ENCODE results near the gene PLAC1.

DNA sequence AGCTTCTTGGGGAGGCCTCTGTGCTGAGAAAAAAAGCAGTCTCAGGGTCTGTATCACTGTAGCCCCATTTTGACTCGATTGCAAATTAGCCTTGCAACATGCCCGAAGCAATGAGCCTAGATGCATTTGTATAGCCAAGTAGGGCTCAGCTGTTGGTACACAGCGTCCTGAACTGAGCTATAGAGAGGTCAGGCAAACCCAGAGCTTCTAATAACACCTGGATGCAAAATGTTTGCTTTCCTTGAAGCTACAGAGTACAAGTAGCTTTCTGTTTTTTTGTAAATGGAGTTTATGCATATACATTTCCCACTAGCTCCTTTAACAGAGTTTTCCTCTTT, 87.8 kb downstream of the PLAC1 start:
- no peak for TF ChIP-seq CTCF (IDR thresholded peaks at IDR 0.05)
- no peak for TF ChIP-seq POLR2A (IDR thresholded peaks at IDR 0.05)
- no peak for TF ChIP-seq EP300 (IDR thresholded peaks at IDR 0.05)

All from ovary (tissue), 3 donors.